HEK293 (cell line): Measurements from ENCODE around the gene BLVRB.
A peak's percentile ranks its signal among the peaks of the same experiment; 100 is the strongest.

Source experiments
- FEZF1 ChIP-seq: fragments of 450-650 bp; formaldehyde crosslinking; IDR thresholded peaks from 2 replicates; pipeline ENCODE4 v1.5.1; 2016; ENCODE audit warnings: missing biosample characterization, missing genetic modification characterization
- YY1 ChIP-seq: fragments of 450-650 bp; formaldehyde crosslinking; IDR thresholded peaks from 2 replicates; pipeline ENCODE4 v1.5.1; 2018; ENCODE audit warnings: missing biosample characterization, missing genetic modification characterization
- ZBTB10 ChIP-seq: fragments of 450-650 bp; formaldehyde crosslinking; IDR thresholded peaks from 2 replicates; pipeline ENCODE4 v1.5.1; 2016; ENCODE audit warnings: missing biosample characterization, missing genetic modification characterization
- ZBTB44 ChIP-seq: fragments of 450-650 bp; IDR thresholded peaks from 2 replicates; pipeline ENCODE4 v1.5.1; 2018; ENCODE audit warnings: missing biosample characterization, mild to moderate bottlenecking, missing genetic modification characterization
- ZBTB6 ChIP-seq: fragments of 450-650 bp; formaldehyde crosslinking; IDR thresholded peaks from 2 replicates; pipeline ENCODE4 v1.5.1; 2017; ENCODE audit warnings: missing biosample characterization, missing genetic modification characterization
- ZNF133 ChIP-seq: fragments of 450-650 bp; formaldehyde crosslinking; IDR thresholded peaks from 2 replicates; pipeline ENCODE4 v1.5.1; 2016; ENCODE audit warnings: missing biosample characterization, missing genetic modification characterization
- ZNF174 ChIP-seq: fragments of 450-650 bp; formaldehyde crosslinking; IDR thresholded peaks from 2 replicates; pipeline ENCODE4 v1.5.0; 2017; ENCODE audit warnings: missing biosample characterization, mild to moderate bottlenecking, missing genetic modification characterization
- ZNF248 ChIP-seq: fragments of 450-650 bp; formaldehyde crosslinking; IDR thresholded peaks from 2 replicates; pipeline ENCODE4 v1.5.1; 2017; ENCODE audit warnings: missing biosample characterization, missing genetic modification characterization
- ZNF280C ChIP-seq: fragments of 450-650 bp; formaldehyde crosslinking; IDR thresholded peaks from 2 replicates; pipeline ENCODE4 v1.5.1; 2016; ENCODE audit warnings: missing biosample characterization, missing genetic modification characterization
- ZNF37A ChIP-seq: fragments of 450-650 bp; IDR thresholded peaks from 2 replicates; pipeline ENCODE4 v1.5.1; 2018; ENCODE audit warnings: missing biosample characterization, missing genetic modification characterization
- ZNF398 ChIP-seq: fragments of 450-650 bp; formaldehyde crosslinking; IDR thresholded peaks from 2 replicates; pipeline ENCODE4 v1.5.1; 2017; ENCODE audit warnings: missing biosample characterization, missing genetic modification characterization
- ZNF416 ChIP-seq: fragments of 450-650 bp; formaldehyde crosslinking; IDR thresholded peaks from 2 replicates; pipeline ENCODE4 v1.5.1; 2016; ENCODE audit warnings: missing biosample characterization, missing genetic modification characterization
- ZNF514 ChIP-seq: fragments of 450-650 bp; formaldehyde crosslinking; IDR thresholded peaks from 2 replicates; pipeline ENCODE4 v1.5.1; 2016; ENCODE audit warnings: missing biosample characterization, missing genetic modification characterization
- ZNF518A ChIP-seq: fragments of 450-650 bp; formaldehyde crosslinking; conservative IDR thresholded peaks from 2 replicates; pipeline ENCODE4 v1.5.1; 2016; ENCODE audit warnings: low read depth, missing biosample characterization, missing genetic modification characterization
- ZNF548 ChIP-seq: fragments of 450-650 bp; formaldehyde crosslinking; IDR thresholded peaks from 2 replicates; pipeline ENCODE4 v1.5.1; 2016; ENCODE audit warnings: missing biosample characterization, missing genetic modification characterization
- ZNF610 ChIP-seq: fragments of 450-650 bp; formaldehyde crosslinking; IDR thresholded peaks from 2 replicates; pipeline ENCODE4 v1.5.1; 2016; ENCODE audit warnings: missing biosample characterization, missing genetic modification characterization, borderline replicate concordance
- ZNF623 ChIP-seq: fragments of 450-650 bp; formaldehyde crosslinking; IDR thresholded peaks from 2 replicates; pipeline ENCODE4 v1.5.1; 2016; ENCODE audit warnings: missing biosample characterization, missing genetic modification characterization
- ZNF76 ChIP-seq: fragments of 450-650 bp; formaldehyde crosslinking; IDR thresholded peaks from 2 replicates; pipeline ENCODE4; 2016; ENCODE audit warnings: low read depth, missing biosample characterization, missing genetic modification characterization, borderline replicate concordance
- ZNF777 ChIP-seq: fragments of 450-650 bp; formaldehyde crosslinking; IDR thresholded peaks from 2 replicates; pipeline ENCODE4 v1.5.1; 2017; ENCODE audit warnings: missing biosample characterization, missing genetic modification characterization, borderline replicate concordance
- ZNF791 ChIP-seq: fragments of 450-650 bp; formaldehyde crosslinking; IDR thresholded peaks from 2 replicates; pipeline ENCODE4 v1.5.1; 2016; ENCODE audit warnings: missing biosample characterization, missing genetic modification characterization
- ZXDB ChIP-seq: fragments of 450-650 bp; formaldehyde crosslinking; IDR thresholded peaks from 2 replicates; pipeline ENCODE4 v1.5.1; 2016; ENCODE audit warnings: missing biosample characterization, missing genetic modification characterization

Gene BLVRB

GRCh38 chr19:40464059-40465024, 1.2 kb downstream of the BLVRB start (continued):
- TF ChIP-seq ZBTB44 (0 out of 2 replicates have a peak, but pooled peaks have one; percentile 24), ZNF514 (tag by site-specific recombination) (no peak), ZNF248 (tag by site-specific recombination) (no peak), FEZF1 (tag by site-specific recombination) (no peak), ZNF398 (tag by site-specific recombination) (peak; percentile 48; the same call in 1 of the 2 replicates), ZNF518A (tag by site-specific recombination) (no peak), ZNF777 (tag by site-specific recombination) (no peak), ZBTB6 (tag by site-specific recombination) (peak; percentile 72; the same call in 1 of the 2 replicates), ZNF76 (tag by site-specific recombination) (peak; percentile 46; the same call in 1 of the 2 replicates), ZBTB10 (tag by site-specific recombination) (peak; percentile 40), ZNF623 (tag by site-specific recombination) (no peak), YY1 (tag by site-specific recombination) (0 out of 2 replicates have a peak, but pooled peaks have one; percentile 23), ZNF791 (tag by site-specific recombination) (no peak), ZNF610 (no peak; the same call in 1 of the 2 replicates), ZNF174 (tag by site-specific recombination) (no peak), ZNF37A (tag by site-specific recombination) (no peak), ZXDB (tag by site-specific recombination) (peak; percentile 50; the same call in 1 of the 2 replicates), ZNF416 (tag by site-specific recombination) (no peak), ZNF280C (tag by site-specific recombination) (no peak), ZNF133 (tag by site-specific recombination) (no peak), ZNF548 (tag by site-specific recombination) (0 out of 2 replicates have a peak, but pooled peaks have one; percentile 33)
